OCI-LY3 (cell line): ENCODE measurements around the gene PTX4.

Experiments
- H2AFZ ChIP-seq: fragments of 200-600, 300-600 bp; shearing (Covaris generic); 2 replicates; pipeline ENCODE4 v1.6.0; 2014; ENCODE audit warnings: antibody characterized with exemption, low read depth, low read length
- H3K27ac ChIP-seq: fragments of 200-600, 300-600 bp; sonication (generic); 2 replicates; pipeline ENCODE4 v1.5.1; 2014; ENCODE audit warnings: mild to moderate bottlenecking, low read length, moderate library complexity, mixed read lengths
- H3K27me3 ChIP-seq: fragments of 200-600, 300-600 bp; sonication (generic); 2 replicates; pipeline ENCODE4 v1.6.1; 2014; ENCODE audit warnings: low read depth, low read length, mixed read lengths
- H3K36me3 ChIP-seq: fragments of 200-600, 300-600 bp; sonication (generic); replicated peaks from 2 replicates; pipeline ENCODE3; 2014; ENCODE audit warnings: low read depth, low read length, mixed read lengths
- H3K4me1 ChIP-seq: fragments of 300-600, 200-600 bp; sonication (generic); 2 replicates; pipeline ENCODE4 v1.6.1; 2014; ENCODE audit warnings: low read length, mixed read lengths
- H3K4me2 ChIP-seq: fragments of 200-600, 300-600 bp; sonication (generic); 2 replicates; pipeline ENCODE4 v1.6.1; 2014; ENCODE audit warnings: low read length, mixed read lengths
- H3K4me3 ChIP-seq: fragments of 300-600, 200-600 bp; sonication (generic); 2 replicates; pipeline ENCODE4 v1.5.1; 2014; ENCODE audit warnings: antibody characterized with exemption, mild to moderate bottlenecking, low read length, moderate library complexity
- H3K79me2 ChIP-seq: fragments of 300-600, 200-600 bp; shearing (Covaris generic); 2 replicates; pipeline ENCODE4 v1.6.1; 2014; ENCODE audit warnings: mild to moderate bottlenecking, low read length, mixed read lengths
- H3K9ac ChIP-seq: fragments of 300-600, 200-600 bp; shearing (Covaris generic); 2 replicates; pipeline ENCODE4 v1.6.0; 2014; ENCODE audit warnings: mild to moderate bottlenecking, low read length, moderate library complexity
- H3K9me3 ChIP-seq: fragments of 200-600, 300-600 bp; shearing (Covaris generic); 2 replicates; pipeline ENCODE4 v1.6.1; 2014; ENCODE audit warnings: low read length, mixed read lengths; ENCODE audit not compliant: insufficient read depth
- H4K20me1 ChIP-seq: fragments of 200-600, 300-600 bp; sonication (generic); 2 replicates; pipeline ENCODE4 v1.6.1; 2016; ENCODE audit warnings: low read length, mixed read lengths; ENCODE audit not compliant: insufficient read depth
- CTCF ChIP-seq: fragments of 200-600, 300-600 bp; sonication (generic); IDR thresholded peaks from 2 replicates; pipeline ENCODE4 v1.5.1; 2014; ENCODE audit warnings: antibody characterized with exemption, low read length, low read depth
- EZH2phosphoT487 ChIP-seq: fragments of 200-600 bp; shearing (Covaris generic); IDR thresholded peaks from 2 replicates; pipeline ENCODE4 v1.6.1; 2018; ENCODE audit warnings: antibody characterized with exemption, mixed run types, low read depth

The PTX4 gene

GRCh38 chr16:1530349-1530882, 41.7 kb upstream of the PTX4 start:
- Histone ChIP-seq H3K27me3 (no peaks in the 10 kb centered on the region), H3K9ac (no peak overlapping the region), H3K4me2 (no peak overlapping the region), H3K4me1 (no peaks in the 10 kb centered on the region), H4K20me1 (no peaks in the 10 kb centered on the region), H2AFZ (no peak overlapping the region), H3K79me2 (no peaks in the 10 kb centered on the region), H3K27ac (no peak overlapping the region), H3K9me3 (no peaks in the 10 kb centered on the region), H3K4me3 (no peak overlapping the region), H3K36me3 (no peaks in the 10 kb centered on the region)
- no peak for TF ChIP-seq CTCF
- TF ChIP-seq EZH2phosphoT487 = no peak

- TF ChIP-seq EZH2phosphoT487 = no peak
- TF ChIP-seq CTCF = no peak
- H4K20me1 ChIP-seq = no peaks in the 10 kb centered on the region
- H3K4me1 ChIP-seq = no peaks in the 10 kb centered on the region
Observed at GRCh38 chr16:1528921-1529537, 40.3 kb upstream of the PTX4 start.

GRCh38 chr16:1527836-1528811, 39.4 kb upstream of the PTX4 start:
- H3K27me3 ChIP-seq = no peaks in the 10 kb centered on the region
- H3K27ac ChIP-seq = no peak overlapping the region
- H3K9ac ChIP-seq = no peak overlapping the region

More at GRCh38 chr16:1528921-1529537, 40.3 kb upstream of the PTX4 start:
- Histone ChIP-seq H3K4me3 (no peak overlapping the region), H3K4me2 (no peak overlapping the region), H3K79me2 (no peaks in the 10 kb centered on the region), H3K9me3 (no peaks in the 10 kb centered on the region), H3K27ac (no peak overlapping the region), H3K36me3 (no peaks in the 10 kb centered on the region), H3K27me3 (no peaks in the 10 kb centered on the region), H3K9ac (no peak overlapping the region), H2AFZ (no peak overlapping the region)

More at GRCh38 chr16:1527836-1528811, 39.4 kb upstream of the PTX4 start:
- Histone ChIP-seq H3K79me2 (no peaks in the 10 kb centered on the region), H3K4me2 (no peak overlapping the region), H3K9me3 (no peaks in the 10 kb centered on the region), H3K4me1 (no peaks in the 10 kb centered on the region), H3K36me3 (no peaks in the 10 kb centered on the region), H4K20me1 (no peaks in the 10 kb centered on the region), H2AFZ (no peak overlapping the region), H3K4me3 (no peak overlapping the region)
- no peak for TF ChIP-seq CTCF
- no peak for TF ChIP-seq EZH2phosphoT487
